Measurements from ENCODE around the gene GPSM1.

GPSM1 gene

DNA sequence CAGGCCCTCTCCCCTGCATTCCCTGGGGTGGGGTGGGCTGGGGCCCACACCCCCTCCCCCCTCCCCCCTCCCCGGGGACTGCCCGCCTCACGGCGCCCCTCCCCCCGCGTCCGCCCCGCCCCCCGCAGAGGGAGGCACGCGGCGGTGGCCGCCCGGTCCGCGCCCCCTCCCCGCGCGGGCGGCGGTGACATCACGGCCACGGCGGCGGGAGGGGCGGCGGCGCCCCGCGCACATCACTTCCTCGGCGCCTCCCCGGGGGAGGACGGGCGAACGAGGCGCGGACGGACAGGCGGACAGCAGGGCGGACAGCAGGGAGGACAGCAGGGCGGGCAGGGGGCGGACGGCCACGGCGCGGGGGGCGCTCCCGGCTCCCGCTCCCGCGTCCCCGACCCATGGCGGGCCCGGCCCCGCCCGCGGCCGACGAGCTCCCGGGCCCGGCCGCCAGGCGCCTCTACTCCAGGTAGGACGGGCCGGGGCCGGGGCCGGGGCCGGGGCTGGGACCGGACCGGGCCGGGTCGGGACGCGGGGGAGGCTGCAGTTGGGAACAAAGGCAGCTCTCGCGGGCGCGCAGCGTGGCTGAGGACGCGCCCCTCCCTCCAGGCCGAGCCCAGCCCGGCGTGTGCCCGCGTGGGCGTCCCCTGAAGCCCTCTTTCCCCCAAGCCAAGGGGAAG lies at the start of gene GPSM1:
GPSM1 (plus strand) TSS at position 236 of the 671 bp plus-strand sequence; CDS start at position 393, 157 bp downstream.
- no peak for DNase-seq (ENCODE audit: low spot score)

DNA sequence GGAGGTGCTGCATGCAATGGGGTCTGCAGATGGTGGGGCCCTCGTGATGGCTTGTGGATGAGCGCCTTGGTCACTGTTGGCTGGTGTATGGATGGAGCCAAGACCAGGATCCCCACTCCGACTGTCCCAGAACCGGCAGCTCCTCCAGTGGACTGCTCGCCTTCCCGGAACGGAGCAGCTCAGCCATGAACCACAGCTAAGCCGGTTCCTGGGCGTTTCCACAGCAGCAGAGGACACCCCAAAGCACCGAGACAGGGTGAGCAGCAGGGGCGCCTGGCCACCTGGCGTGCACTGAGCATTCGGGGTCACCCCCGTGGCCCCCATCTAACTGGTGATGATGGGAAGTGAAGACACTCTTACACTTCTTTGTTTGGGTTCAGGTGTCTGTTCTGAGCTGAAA lies 49.6 kb upstream of the GPSM1 start:
- DNase-seq (ENCODE audit: low spot score) = no peak

- DNase-seq (ENCODE audit: low spot score) = no peak
These were observed 49.1 kb upstream of the GPSM1 start for GRCh38 chr9:136278221-136278620.

DNA sequence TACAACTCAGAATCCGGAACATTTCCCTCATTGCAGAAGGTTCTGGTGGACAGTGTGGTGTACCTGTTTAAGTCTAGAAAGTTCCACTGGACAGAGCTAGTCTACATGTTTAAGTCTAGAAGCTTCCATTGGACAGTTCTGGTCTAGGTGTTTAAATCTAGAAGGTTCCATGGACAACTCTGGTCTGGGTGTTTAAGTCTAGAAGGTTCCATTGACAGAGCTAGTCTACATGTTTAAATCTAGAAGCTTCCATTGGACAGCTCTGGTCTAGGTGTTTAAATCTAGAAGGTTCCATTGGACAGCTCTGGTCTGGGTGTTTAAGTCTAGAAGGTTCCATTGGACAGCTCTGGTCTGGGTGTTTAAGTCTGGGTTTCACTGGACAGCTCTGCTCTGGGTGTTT lies 48.4 kb upstream of the GPSM1 start:
- DNase-seq (ENCODE audit: low spot score) = no peak

- no peak for DNase-seq (ENCODE audit: low spot score)
These were observed 47.9 kb upstream of the GPSM1 start for GRCh38 chr9:136279471-136279870.

- no peak for DNase-seq (ENCODE audit: low spot score)
These were observed 46.6 kb upstream of the GPSM1 start for GRCh38 chr9:136280535-136281315.

- no peak for DNase-seq (ENCODE audit: low spot score)
These were observed 45.7 kb upstream of the GPSM1 start for GRCh38 chr9:136281421-136282271.

DNA sequence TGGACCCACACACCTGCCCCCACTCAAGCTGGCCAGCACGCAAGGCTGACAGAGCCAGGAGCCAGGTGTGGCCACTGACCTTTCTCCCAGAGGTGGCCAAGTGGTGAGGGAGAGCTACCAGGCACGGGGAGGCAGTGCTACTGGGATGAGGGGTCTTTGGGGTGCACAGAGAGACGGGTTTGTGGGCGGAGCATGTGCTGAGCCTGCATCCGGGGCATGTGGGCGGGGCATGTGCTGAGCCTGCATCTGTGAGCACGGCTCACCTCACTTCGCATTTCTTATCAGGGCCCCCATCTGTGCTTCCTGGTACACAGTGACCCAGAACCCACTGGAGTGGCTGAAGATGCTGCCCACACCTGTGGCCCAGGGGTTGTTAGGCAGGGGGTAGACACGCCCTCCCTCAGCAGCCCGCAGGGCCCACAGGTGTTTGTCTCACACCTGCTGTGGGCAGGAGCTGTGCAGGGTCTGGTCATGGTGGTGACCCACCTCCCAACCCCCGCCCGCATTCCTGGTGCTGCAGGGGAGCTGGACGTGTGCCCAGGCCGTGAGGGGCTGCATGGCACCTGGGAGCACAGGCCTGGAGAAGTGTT lies 45.0 kb upstream of the GPSM1 start:
- DNase-seq (ENCODE audit: low spot score) = no peak

GRCh38 chr9:136283291-136284235 lies 43.8 kb upstream of the GPSM1 start:
- peak; percentile 75 for DNase-seq (ENCODE audit: low spot score)

- no peak for DNase-seq (ENCODE audit: low spot score)
These were observed 43.0 kb upstream of the GPSM1 start for GRCh38 chr9:136284311-136284710.

DNA sequence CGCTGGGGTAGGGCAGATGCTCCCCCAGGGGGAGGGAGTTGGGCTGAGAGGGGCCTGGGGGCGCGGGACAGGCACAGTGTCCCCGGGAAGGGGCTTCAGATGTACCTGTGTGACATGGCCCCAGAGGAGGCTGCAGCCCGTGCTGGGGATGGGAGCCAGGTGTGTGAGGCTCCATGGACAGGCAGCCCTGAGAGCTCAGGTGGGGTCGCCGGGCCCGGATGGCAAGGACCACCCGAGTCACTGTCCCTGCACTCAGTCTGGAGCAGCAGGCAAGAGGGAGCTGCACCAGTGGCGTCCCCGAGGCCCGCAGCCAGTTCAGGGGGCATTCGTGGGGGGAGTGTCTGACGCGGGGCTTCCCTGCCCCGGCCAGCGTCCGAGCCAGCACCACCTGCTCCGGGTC lies 42.4 kb upstream of the GPSM1 start:
- DNase-seq (ENCODE audit: low spot score) = no peak

GRCh38 chr9:136285501-136286358 lies 41.6 kb upstream of the GPSM1 start:
- no peak for DNase-seq (ENCODE audit: low spot score)

GRCh38 chr9:136286359-136286986 lies 40.9 kb upstream of the GPSM1 start:
- DNase-seq (ENCODE audit: low spot score) = no peak

DNA sequence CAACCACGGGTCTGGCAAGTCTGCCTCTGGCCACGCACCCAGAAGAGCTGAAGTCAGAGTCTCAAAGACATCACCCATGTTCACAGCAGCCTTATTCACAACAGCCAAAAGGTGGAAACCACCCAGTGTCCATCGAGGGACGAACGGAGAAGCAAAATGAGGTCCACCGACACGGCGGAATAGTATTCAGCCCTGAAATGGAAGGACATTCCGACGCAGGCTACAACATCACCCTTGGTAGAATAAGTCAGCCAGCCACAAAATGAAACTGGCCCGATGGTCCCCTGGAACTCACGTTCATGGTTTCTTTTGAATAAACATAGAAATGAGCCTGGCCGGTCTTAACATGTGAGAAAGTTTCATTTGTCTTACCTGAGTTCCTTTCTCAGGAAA lies 40.4 kb upstream of the GPSM1 start:
- DNase-seq (ENCODE audit: low spot score) = no peak

- no peak for DNase-seq (ENCODE audit: low spot score)
These were observed 39.2 kb upstream of the GPSM1 start for GRCh38 chr9:136287960-136288753.

- no peak for DNase-seq (ENCODE audit: low spot score)
These were observed 37.5 kb upstream of the GPSM1 start for GRCh38 chr9:136289651-136290507.

GRCh38 chr9:136290508-136291000 lies 36.8 kb upstream of the GPSM1 start:
- no peak for DNase-seq (ENCODE audit: low spot score)
